Measurements from ENCODE around the gene JAM3. TPM values are rescaled to one million over a fixed set of nuclear protein-coding genes. Genes with fewer than 3 reads are reported as not detected.

The JAM3 gene
- total RNA-seq, 1 experiment from 2014 or later: not detected

DNA sequence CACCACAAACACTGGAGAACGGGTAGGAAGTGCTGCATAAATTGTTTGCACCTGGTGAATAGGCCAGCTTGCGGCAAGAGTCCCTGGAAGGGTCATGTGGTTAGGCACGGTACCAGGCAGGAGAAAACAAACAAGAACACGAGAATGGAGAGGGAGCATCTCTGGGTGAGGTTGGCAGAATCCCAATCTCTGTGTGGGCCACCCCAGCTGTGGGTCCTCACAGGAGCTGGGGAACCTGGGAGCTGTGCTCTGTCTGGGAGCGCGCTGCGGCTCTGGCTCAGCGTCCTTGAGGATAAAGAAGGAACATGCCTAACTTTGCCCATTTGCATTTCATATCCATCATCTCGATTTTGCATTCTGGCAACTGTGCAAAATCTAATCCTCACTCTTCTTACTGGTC, 46.1 kb upstream of the JAM3 start:
- no peak for DNase-seq
- Mint-ChIP-seq H3K27me3 (ENCODE audit: unreplicated experiment) (peaks cover 77% of the 10 kb centered on the region), H3K27ac (ENCODE audit: unreplicated experiment) (no peak overlapping the region), H3K4me1 (ENCODE audit: low read depth, unreplicated experiment) (no peaks in the 10 kb centered on the region), H3K4me3 (ENCODE audit: low read depth, unreplicated experiment) (no peak overlapping the region), H3K36me3 (ENCODE audit: insufficient read depth, unreplicated experiment) (peaks cover 5% of the 10 kb centered on the region), H3K9me3 (ENCODE audit: low read depth, unreplicated experiment) (no peaks in the 10 kb centered on the region)
- TF ChIP-seq, protein P1, sequence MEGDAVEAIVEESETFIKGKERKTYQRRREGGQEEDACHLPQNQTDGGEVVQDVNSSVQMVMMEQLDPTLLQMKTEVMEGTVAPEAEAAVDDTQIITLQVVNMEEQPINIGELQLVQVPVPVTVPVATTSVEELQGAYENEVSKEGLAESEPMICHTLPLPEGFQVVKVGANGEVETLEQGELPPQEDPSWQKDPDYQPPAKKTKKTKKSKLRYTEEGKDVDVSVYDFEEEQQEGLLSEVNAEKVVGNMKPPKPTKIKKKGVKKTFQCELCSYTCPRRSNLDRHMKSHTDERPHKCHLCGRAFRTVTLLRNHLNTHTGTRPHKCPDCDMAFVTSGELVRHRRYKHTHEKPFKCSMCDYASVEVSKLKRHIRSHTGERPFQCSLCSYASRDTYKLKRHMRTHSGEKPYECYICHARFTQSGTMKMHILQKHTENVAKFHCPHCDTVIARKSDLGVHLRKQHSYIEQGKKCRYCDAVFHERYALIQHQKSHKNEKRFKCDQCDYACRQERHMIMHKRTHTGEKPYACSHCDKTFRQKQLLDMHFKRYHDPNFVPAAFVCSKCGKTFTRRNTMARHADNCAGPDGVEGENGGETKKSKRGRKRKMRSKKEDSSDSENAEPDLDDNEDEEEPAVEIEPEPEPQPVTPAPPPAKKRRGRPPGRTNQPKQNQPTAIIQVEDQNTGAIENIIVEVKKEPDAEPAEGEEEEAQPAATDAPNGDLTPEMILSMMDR (IDR thresholded peaks at IDR 0.05; ENCODE audit: unreplicated experiment): no peak
- no TSS peak for BruUV-seq (replicated peaks)
- intact Hi-C loops (cut with micrococcal nuclease; ENCODE audit: unreplicated experiment): no loop called here
- CTCF ChIA-PET: interaction anchor here (1.1 kb wide), 1 partner anchor 17 kb away, joined by 3 read pairs; no protein-coding TSS in a partner anchor

GRCh38 chr11:134024420-134025081, 44.3 kb upstream of the JAM3 start:
- TF ChIP-seq, protein P1 (IDR thresholded peaks at IDR 0.05; ENCODE audit: unreplicated experiment): no peak
- peaks cover 5% of the 10 kb centered on the region for H3K36me3 Mint-ChIP-seq (ENCODE audit: insufficient read depth, unreplicated experiment)
- H3K27ac Mint-ChIP-seq (ENCODE audit: unreplicated experiment): no peak overlapping the region
- intact Hi-C loops (cut with micrococcal nuclease; ENCODE audit: unreplicated experiment): no loop called here
- DNase-seq: no peak
- no peaks in the 10 kb centered on the region for H3K9me3 Mint-ChIP-seq (ENCODE audit: low read depth, unreplicated experiment)
- CTCF ChIA-PET: no interaction called here
- no peak overlapping the region for H3K4me3 Mint-ChIP-seq (ENCODE audit: low read depth, unreplicated experiment)
- BruUV-seq (replicated peaks): no TSS peak
- no peaks in the 10 kb centered on the region for H3K4me1 Mint-ChIP-seq (ENCODE audit: low read depth, unreplicated experiment)
- H3K27me3 Mint-ChIP-seq (ENCODE audit: unreplicated experiment): peaks cover 77% of the 10 kb centered on the region

- no peak for DNase-seq
- Mint-ChIP-seq H3K36me3 (ENCODE audit: insufficient read depth, unreplicated experiment) (peaks cover 5% of the 10 kb centered on the region), H3K27ac (ENCODE audit: unreplicated experiment) (no peak overlapping the region), H3K4me3 (ENCODE audit: low read depth, unreplicated experiment) (no peak overlapping the region), H3K9me3 (ENCODE audit: low read depth, unreplicated experiment) (no peaks in the 10 kb centered on the region), H3K27me3 (ENCODE audit: unreplicated experiment) (peaks cover 77% of the 10 kb centered on the region), H3K4me1 (ENCODE audit: low read depth, unreplicated experiment) (no peaks in the 10 kb centered on the region)
- intact Hi-C loops (cut with micrococcal nuclease; ENCODE audit: unreplicated experiment): no loop called here
- CTCF ChIA-PET: no interaction called here
- no TSS peak for BruUV-seq (replicated peaks)
- TF ChIP-seq, protein P1 (IDR thresholded peaks at IDR 0.05; ENCODE audit: unreplicated experiment): no peak
Observed at GRCh38 chr11:134025082-134025429, 43.8 kb upstream of the JAM3 start.

DNA sequence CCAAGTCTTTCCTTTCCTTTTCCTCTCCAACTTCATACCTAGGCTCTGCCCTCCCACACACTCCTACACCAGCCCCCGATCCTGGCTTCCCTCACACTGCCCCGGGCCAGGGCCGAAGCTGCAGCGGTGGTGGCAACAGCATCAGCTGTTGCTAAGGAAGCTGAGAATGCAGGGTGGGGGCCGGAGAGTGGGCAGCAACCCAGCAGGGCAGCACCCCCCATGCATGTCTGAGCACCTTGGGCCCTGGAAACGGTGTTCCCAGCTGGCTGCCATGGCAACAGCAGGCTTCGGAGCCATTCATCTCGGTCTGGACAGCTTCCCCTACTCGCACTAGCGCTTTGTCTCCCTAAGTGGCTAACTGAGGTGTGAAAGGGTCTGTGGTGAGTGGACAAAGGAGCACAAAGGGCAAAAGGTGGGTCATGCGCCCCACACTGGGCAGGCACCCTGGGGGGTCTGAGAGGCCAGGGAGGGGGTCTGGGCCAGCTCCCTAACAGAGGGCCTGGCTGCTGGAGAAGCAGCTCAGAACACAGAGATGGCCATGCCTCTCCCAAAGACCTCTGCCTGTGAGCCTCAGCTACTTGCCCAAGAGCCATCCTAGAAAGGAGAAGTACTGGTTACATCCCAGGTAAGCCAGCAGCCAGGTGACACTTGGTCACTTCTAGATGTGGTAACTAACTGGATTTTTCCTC, 42.1 kb upstream of the JAM3 start:
- no TSS peak for BruUV-seq (replicated peaks)
- H3K27me3 Mint-ChIP-seq (ENCODE audit: unreplicated experiment): peaks cover 81% of the 10 kb centered on the region
- H3K27ac Mint-ChIP-seq (ENCODE audit: unreplicated experiment): no peak overlapping the region
- no peak for DNase-seq
- no peaks in the 10 kb centered on the region for H3K9me3 Mint-ChIP-seq (ENCODE audit: low read depth, unreplicated experiment)
- TF ChIP-seq, protein P1 (IDR thresholded peaks at IDR 0.05; ENCODE audit: unreplicated experiment): no peak
- H3K4me1 Mint-ChIP-seq (ENCODE audit: low read depth, unreplicated experiment): no peaks in the 10 kb centered on the region
- CTCF ChIA-PET: no interaction called here
- H3K36me3 Mint-ChIP-seq (ENCODE audit: insufficient read depth, unreplicated experiment): no peaks in the 10 kb centered on the region
- H3K4me3 Mint-ChIP-seq (ENCODE audit: low read depth, unreplicated experiment): no peak overlapping the region
- intact Hi-C loops (cut with micrococcal nuclease; ENCODE audit: unreplicated experiment): no loop called here
